Umbilical cord (tissue), 2 donors: ENCODE measurements around the gene SEMA6A. TPM values are rescaled to one million over a fixed set of nuclear protein-coding genes. Genes with fewer than 3 reads are reported as not detected.

Source experiments
- DNase-seq: peaks from one replicate; pipeline ENCODE4 v3.0.0-alpha.2; 2015; ENCODE audit warnings: low spot score
- total RNA-seq: library from RNA; depleted of rRNA; stranded (reverse); fragments of >200 nt; gene quantifications from one replicate; pipeline ENCODE4 v1.2.3, GENCODE V29; 2014; ENCODE audit warnings: low replicate concordance; ENCODE audit not compliant: insufficient read depth

SEMA6A gene
- total RNA-seq, 1 donor from 2014 or later = 34.7 TPM

GRCh38 chr5:116409591-116410296 lies 164.9 kb downstream of the SEMA6A start:
- no peak for DNase-seq

DNA sequence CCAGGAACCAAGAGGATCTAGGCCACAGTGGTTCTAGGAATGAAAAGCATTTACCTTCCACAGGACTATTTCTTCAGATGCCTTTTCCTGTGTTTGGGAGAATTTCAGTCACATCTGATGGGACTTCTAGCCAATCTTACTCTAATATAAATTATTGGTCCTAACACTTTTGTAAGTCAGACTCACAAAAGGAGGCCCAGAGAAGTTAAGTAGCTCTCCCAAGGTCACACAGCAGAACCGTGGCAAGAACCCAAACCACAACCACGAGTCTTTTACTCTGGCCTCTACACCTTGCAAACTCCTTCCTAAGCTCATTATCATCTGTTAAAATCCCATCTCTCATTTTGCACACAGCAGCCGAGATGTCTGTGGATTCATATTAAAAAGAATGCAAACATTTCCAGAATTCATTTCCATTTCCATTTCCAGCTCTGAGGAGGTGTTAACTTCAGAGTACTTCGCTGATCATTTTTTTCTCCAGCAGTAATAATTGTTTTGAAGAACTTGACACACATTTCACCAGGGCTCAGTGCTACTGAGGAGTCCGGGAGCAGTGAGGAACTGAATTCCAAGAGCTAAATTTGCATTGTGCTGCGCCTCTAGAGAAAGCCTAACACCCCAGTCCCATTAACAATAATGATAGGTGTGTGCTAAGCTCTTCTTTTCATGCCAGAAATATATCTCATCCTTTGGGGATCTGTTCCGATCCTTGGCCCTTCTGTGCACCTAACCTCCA lies 168.1 kb downstream of the SEMA6A start:
- DNase-seq = no peak

DNA sequence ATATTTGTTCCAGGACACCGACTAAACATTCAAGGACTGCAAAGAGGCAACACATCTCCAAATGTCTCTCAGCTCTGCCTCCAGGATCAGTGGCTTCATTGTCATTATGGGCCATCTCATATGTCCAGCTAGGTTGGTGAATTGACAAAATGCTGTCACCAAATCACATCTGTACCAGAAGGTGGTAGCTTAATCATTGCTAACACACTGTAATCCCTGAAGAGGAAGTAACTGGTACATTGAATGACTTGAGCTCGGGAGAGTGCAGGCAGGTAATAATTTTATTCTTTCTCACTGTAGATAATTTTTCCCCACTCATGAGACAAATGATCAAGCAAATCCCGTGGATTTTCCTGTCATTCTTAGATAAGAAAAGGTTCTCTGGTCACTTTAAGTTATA lies 169.8 kb downstream of the SEMA6A start:
- DNase-seq = no peak

DNA sequence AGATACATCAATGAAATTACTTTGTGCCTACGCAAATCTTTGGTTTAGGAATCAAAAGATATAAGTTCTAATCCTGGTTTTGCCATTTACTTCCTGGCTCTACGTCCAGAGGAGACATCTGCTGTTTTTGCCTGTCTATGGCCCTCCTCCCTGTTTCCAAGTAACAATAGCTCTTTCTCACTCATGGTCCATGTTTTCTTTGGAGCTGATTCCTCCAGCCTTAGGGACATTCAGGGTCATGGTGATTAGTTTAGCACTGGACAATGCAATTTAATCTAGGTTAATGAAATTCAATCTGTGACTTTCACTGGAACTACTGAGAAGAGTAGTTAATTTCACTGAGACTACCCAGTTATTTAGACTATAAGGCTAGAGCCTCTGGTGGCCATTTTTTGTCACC lies 170.6 kb downstream of the SEMA6A start:
- DNase-seq = no peak

- DNase-seq = no peak
Measured at GRCh38 chr5:116402235-116402634, 172.4 kb downstream of the SEMA6A start.

- no peak for DNase-seq
Measured at GRCh38 chr5:116401576-116401975, 173.0 kb downstream of the SEMA6A start.

DNA sequence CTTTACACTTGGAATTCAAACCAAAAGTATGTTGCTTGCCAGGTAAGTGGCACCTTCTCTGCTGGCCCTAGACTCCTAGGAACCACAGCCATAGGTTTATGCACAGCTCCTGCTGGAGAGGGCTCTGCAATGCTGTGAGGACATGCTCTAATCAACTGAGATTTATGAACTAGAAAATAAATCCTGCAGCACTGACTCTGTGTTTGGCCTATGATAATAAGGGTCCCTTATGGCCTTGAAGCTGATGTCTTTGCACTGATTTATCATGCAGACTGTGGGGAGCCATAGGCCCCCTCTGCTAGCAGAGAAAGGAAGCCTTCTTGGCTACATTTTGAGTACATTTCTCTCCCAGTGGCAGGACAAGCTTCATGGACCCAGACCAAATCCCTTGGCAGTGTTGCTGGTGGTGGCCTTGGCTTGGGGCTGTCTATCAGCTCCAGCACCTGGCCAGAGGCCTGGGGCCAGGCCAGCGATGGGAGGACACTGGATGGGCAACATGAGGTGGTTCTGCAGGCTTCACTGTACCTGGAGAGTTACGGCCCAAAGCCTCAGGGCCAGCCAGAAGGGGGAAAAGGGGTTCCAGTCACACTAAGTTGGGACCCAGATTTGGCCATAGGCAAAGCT lies 178.0 kb downstream of the SEMA6A start:
- no peak for DNase-seq

DNA sequence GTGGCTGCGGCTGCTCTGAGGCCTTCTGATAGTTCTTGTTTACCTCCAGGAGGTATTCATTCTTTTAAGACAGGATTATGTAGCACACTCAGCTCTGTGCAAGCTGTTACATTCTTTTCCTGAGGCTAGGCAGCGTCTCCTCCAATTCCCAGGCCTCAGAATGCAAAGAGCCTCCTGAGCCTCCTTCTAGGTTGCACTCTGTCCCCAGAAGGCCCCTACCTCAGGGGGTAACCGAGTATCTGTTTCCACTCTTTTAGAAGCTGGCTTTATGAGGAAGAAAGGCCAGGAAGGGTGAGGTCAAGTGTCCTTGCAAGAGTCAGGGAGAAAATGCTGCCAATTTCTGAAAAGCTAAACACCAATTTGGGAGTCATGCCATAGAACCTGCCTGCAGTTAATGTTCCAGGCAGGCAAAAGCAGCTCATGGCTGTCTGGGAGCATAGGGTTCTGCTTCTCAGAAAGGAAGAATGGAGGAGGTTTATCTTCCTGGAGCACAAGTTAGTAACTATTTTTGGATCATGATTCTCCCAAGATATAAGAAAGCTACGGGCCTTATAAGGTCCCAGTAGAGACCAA lies 178.9 kb downstream of the SEMA6A start:
- DNase-seq = peak; percentile 53

DNA sequence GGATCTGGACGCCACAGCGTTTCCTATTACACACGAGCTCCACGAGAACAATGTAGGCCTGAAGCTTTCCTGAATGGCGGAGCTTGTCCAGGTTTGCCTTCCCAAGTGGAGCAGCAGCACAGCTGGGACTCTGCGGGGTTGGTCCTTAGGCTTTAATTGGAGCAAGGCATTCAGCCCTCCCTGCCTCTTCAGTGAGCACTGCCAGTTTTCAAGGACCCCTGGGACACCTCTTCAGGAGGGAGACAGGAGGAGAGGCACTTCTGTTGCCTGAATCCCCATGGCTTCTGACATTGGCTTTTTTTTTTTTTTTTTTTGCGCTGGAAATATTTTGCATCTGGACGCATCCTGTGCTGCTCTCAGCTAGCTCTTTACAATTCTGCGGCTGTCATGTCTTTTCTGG lies 179.4 kb downstream of the SEMA6A start:
- no peak for DNase-seq

DNA sequence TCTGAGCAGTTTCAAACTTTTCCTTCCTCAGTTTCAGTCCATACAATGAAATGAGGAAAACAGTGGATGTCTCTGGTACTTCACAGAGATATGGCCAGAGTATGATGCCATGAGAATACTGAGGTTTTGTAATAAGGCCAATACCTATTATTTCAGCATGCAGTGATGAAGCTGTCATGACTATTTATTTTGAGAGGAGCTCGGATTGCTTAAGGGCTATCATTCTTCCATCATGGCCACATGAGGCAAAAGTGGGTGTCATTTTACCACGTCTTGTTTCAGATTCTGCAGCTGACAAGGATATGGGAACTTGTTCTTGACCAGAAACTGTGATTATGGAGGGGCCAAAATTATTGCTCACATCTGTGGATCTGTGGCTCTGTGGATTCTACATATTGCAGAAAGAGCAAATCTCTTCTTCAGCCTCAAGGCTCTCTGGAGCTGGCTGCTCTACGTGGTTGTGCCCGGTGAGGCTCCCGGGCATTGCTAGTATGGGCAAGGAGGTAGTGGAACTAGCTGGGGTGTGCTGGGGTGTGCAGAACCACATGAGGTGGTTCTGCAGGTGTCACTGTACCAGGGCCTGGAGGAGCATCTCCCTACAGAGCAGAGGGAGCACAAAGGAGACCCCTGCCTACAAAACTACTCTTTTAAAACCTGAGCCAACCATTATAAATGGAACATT lies 180.3 kb downstream of the SEMA6A start:
- no peak for DNase-seq
